B cell (primary cell): ENCODE data around the gene QRICH2. TPM values are rescaled to one million over a fixed set of nuclear protein-coding genes. Genes with fewer than 3 reads are reported as not detected.
A peak's percentile ranks its signal among the peaks of the same experiment; 100 is the strongest.

ENCODE experiments used
- ATAC-seq: fragments of 200-7000 bp; cut with Tn5 transposase; one replicate; pipeline ENCODE4 v1.10.0; 2021; ENCODE audit warnings: low read depth, mild to moderate bottlenecking, moderate number of reproducible peaks, moderate library complexity
- CTCF ChIA-PET: fragments of 350-600 bp; sonication (Branson Sonifier 250); formaldehyde crosslinking; loops from one replicate; lab custom pipeline; 2021; ENCODE audit warnings: antibody characterized with exemption, inconsistent platforms; lab: Charles Lee
- POLR2A ChIA-PET: fragments of 350-600 bp; sonication (Branson Sonifier 250); formaldehyde crosslinking; loops from one replicate; lab custom pipeline; 2021; ENCODE audit warnings: antibody characterized with exemption; lab: Charles Lee
- DNase-seq: peaks from one replicate; pipeline ENCODE4 v3.0.0; 2013
- H2AFZ ChIP-seq: 2 replicates; pipeline ENCODE4 v1.6.1; 2012; ENCODE audit warnings: mild to moderate bottlenecking, low read depth, low read length; ENCODE audit not compliant: insufficient read depth, poor library complexity, severe bottlenecking
- H3K27ac ChIP-seq, 2 donors: 1 replicate in 1 of 2; 2 replicates in 1 of 2; pipeline ENCODE4 v1.5.1; 2012 to 2013; ENCODE audit warnings: low read length in 2 of 2, mild to moderate bottlenecking in 2 of 2, moderate library complexity in 1 of 2
- H3K27me3 ChIP-seq, 4 experiments: fragments of 200-600 bp in 1 of 4; sonication (generic) in 1 of 4; replicated peaks in 1 of 4; 1 replicate in 2 of 4; 2 replicates in 2 of 4; pipeline versions ENCODE4 v1.6.1 to v1.7.0; 2013 to 2016; ENCODE audit warnings: low read length in 3 of 4, mild to moderate bottlenecking in 2 of 4, mixed read lengths in 1 of 4, moderate library complexity in 1 of 4; ENCODE audit not compliant: insufficient read depth in 4 of 4, control insufficient read depth in 3 of 4; ENCODE audit errors: control extremely low read depth in 1 of 4
- H3K36me3 ChIP-seq, 2 experiments: replicated peaks in 1 of 2; 1 replicate in 1 of 2; 2 replicates in 1 of 2; pipeline versions ENCODE4 v1.6.1 to v1.7.1; 2013; ENCODE audit warnings: low read length in 1 of 2; ENCODE audit not compliant: insufficient read depth in 2 of 2, control insufficient read depth in 1 of 2; ENCODE audit errors: control extremely low read depth in 1 of 2, extremely low read depth in 1 of 2
- H3K4me1 ChIP-seq, 2 donors: fragments of 200-600 bp in 1 of 2; sonication (generic) in 1 of 2; 1 replicate in 1 of 2; 2 replicates in 1 of 2; pipeline versions ENCODE4 v1.5.1 to v1.6.1; 2013 to 2017; ENCODE audit warnings: low read length in 2 of 2; ENCODE audit not compliant: control insufficient read depth in 2 of 2, insufficient read depth in 2 of 2
- H3K4me2 ChIP-seq: replicated peaks from 2 replicates; pipeline ENCODE3; 2012; ENCODE audit warnings: mild to moderate bottlenecking, low read depth, low read length; ENCODE audit not compliant: poor library complexity, severe bottlenecking
- H3K4me3 ChIP-seq, 5 experiments: fragments of 200-600 bp in 1 of 5; sonication (generic) in 1 of 5; 1 replicate in 3 of 5; 2 replicates in 2 of 5; pipeline versions ENCODE4 v1.5.1 to v1.7.0; 2011 to 2016; ENCODE audit warnings: low read length in 4 of 5, mild to moderate bottlenecking in 4 of 5, low read depth in 2 of 5, control low read depth in 1 of 5, moderate library complexity in 1 of 5; ENCODE audit not compliant: insufficient read depth in 1 of 5; ENCODE audit errors: control extremely low read depth in 1 of 5, extremely low read depth in 1 of 5
- H3K79me2 ChIP-seq: fragments of 200-600 bp; sonication (generic); one replicate; pipeline ENCODE4 v1.6.0; 2016; ENCODE audit warnings: low read length; ENCODE audit not compliant: control insufficient read depth, insufficient read depth
- H3K9ac ChIP-seq: fragments of 200-600 bp; sonication (generic); 2 replicates; pipeline ENCODE4 v1.6.1; 2017; ENCODE audit warnings: mild to moderate bottlenecking, low read length, moderate library complexity
- H3K9me3 ChIP-seq, 3 donors: one replicate each; pipeline versions ENCODE4 v1.6.1 to v1.7.1; 2013; ENCODE audit warnings: low read length in 2 of 3; ENCODE audit not compliant: control insufficient read depth in 2 of 3, insufficient read depth in 1 of 3; ENCODE audit errors: control extremely low read depth in 1 of 3
- H4K20me1 ChIP-seq: 2 replicates; pipeline ENCODE4 v1.6.0; 2012; ENCODE audit warnings: mild to moderate bottlenecking, low read length; ENCODE audit not compliant: insufficient read depth, control insufficient read depth, poor library complexity, severe bottlenecking
- H3K27ac Mint-ChIP-seq: one replicate; pipeline ENCODE4 v1.8.0; 2021; ENCODE audit warnings: mixed read lengths
- H3K27me3 Mint-ChIP-seq: one replicate; pipeline ENCODE4 v1.8.0; 2021; ENCODE audit warnings: mixed read lengths
- H3K4me1 Mint-ChIP-seq: one replicate; pipeline ENCODE4 v1.8.0; 2021; ENCODE audit warnings: mixed read lengths
- H3K4me3 Mint-ChIP-seq: one replicate; pipeline ENCODE4 v1.8.0; 2021; ENCODE audit warnings: mixed read lengths
- H3K9me3 Mint-ChIP-seq: one replicate; pipeline ENCODE4 v1.8.0; 2022; ENCODE audit warnings: mixed read lengths; ENCODE audit not compliant: insufficient read depth
- EZH2 ChIP-seq: IDR thresholded peaks from 2 replicates; pipeline ENCODE4 v1.6.1; 2012; ENCODE audit warnings: borderline replicate concordance, low read depth, mild to moderate bottlenecking, moderate library complexity, low read length; ENCODE audit not compliant: insufficient read depth, poor library complexity, severe bottlenecking
- WGBS: methylation state at CpG from one replicate; pipeline ENCODE4 v1.1.5; 2013; ENCODE audit warnings: missing lambda C conversion rate; ENCODE audit not compliant: insufficient coverage; 5-methylcytosine and 5-hydroxymethylcytosine counted together
- intact Hi-C: fragments of 100-400 bp; cut with micrococcal nuclease; formaldehyde crosslinking; loops from one replicate; pipeline ENCODE4 v1.10.0; 2022
- polyA plus RNA-seq: library from polyadenylated mRNA; depleted of rRNA; stranded (reverse); fragments of >200 nt; gene quantifications from 2 replicates; pipeline ENCODE4 v1.2.3, GENCODE V29; 2012
- total RNA-seq, 2 donors: library from RNA; stranded (reverse); fragments of 120-200 nt in 1 of 2; gene quantifications; 1 replicate in 1 of 2; 2 replicates in 1 of 2; pipeline versions ENCODE4 v1.2.3 to v1.2.4, GENCODE V29; 2013 to 2022
- TF ChIP-seq, protein P1 (sequence below): fragments of 200-600 bp; IDR thresholded peaks from one replicate; pipeline ENCODE4 v1.8.0; 2022; ENCODE audit warnings: antibody characterized with exemption, mild to moderate bottlenecking

Gene QRICH2
- total and polyA plus RNA-seq, 2 donors (not counting 1 experiment from before 2014, with no cell fraction given): 4.4 to 4.5 TPM

GRCh38 chr17:76241691-76242255 is 66.3 kb downstream of the QRICH2 start:
- no peaks in the 10 kb centered on the region for H3K79me2 ChIP-seq
- peaks cover 0 to 5% (median 1%) of the 10 kb centered on the region in 3 donors for H3K9me3 ChIP-seq
- intact Hi-C loops: loop anchor here (2.0 kb wide), 1 partner anchor 31 kb away; no protein-coding TSS in a partner anchor
- ChIA-PET POLR2A (no interaction called here), CTCF (no interaction called here)
- peaks cover 20% of the 10 kb centered on the region for H3K4me1 Mint-ChIP-seq
- H4K20me1 ChIP-seq: no peaks in the 10 kb centered on the region
- peaks cover 0 to 46% (median 26%) of the 10 kb centered on the region in 4 experiments for H3K27me3 ChIP-seq
- H3K4me3 Mint-ChIP-seq: peak overlapping the region; percentile 88
- DNase-seq: no peak
- peaks cover 38% of the 10 kb centered on the region for H3K27me3 Mint-ChIP-seq
- no peak for ATAC-seq
- H3K4me3 ChIP-seq: no peak overlapping the region
- no peak overlapping the region for H3K9ac ChIP-seq
- 99% methylated on average over 11 of the region's 15 CpGs for WGBS
- no peaks in the 10 kb centered on the region for H3K9me3 Mint-ChIP-seq
- no peaks in the 10 kb centered on the region for H3K36me3 ChIP-seq
- TF ChIP-seq, protein P1, sequence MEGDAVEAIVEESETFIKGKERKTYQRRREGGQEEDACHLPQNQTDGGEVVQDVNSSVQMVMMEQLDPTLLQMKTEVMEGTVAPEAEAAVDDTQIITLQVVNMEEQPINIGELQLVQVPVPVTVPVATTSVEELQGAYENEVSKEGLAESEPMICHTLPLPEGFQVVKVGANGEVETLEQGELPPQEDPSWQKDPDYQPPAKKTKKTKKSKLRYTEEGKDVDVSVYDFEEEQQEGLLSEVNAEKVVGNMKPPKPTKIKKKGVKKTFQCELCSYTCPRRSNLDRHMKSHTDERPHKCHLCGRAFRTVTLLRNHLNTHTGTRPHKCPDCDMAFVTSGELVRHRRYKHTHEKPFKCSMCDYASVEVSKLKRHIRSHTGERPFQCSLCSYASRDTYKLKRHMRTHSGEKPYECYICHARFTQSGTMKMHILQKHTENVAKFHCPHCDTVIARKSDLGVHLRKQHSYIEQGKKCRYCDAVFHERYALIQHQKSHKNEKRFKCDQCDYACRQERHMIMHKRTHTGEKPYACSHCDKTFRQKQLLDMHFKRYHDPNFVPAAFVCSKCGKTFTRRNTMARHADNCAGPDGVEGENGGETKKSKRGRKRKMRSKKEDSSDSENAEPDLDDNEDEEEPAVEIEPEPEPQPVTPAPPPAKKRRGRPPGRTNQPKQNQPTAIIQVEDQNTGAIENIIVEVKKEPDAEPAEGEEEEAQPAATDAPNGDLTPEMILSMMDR: no peak
- TF ChIP-seq EZH2: no peak
- peaks cover 24 to 28% of the 10 kb centered on the region in 2 donors for H3K4me1 ChIP-seq
- H2AFZ ChIP-seq: no peak overlapping the region
- no peak overlapping the region for H3K27ac Mint-ChIP-seq
- H3K4me2 ChIP-seq: peak overlapping the region; percentile 96
- H3K27ac ChIP-seq: no peak overlapping the region

DNA sequence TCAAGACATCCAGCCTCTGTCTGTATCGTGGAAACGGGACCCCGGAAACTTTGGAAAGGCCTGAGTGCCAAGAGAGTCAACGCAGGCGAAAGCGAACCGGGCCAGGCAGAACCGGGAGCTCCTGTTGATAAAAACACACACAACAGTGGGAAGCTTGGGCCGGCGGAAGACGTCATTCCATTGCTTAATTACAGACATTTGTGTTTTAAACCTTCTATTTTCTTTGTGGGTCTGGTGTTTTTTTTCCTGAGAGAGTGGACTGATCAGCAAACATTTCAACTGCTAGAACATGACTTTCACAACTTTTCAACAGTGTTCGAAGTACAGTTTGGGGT is 66.9 kb downstream of the QRICH2 start:
- POLR2A ChIA-PET: no interaction called here
- 5% methylated on average over 7 of the region's 12 CpGs for WGBS
- H3K4me1 Mint-ChIP-seq: peaks cover 14% of the 10 kb centered on the region
- peaks cover 38% of the 10 kb centered on the region for H3K27me3 Mint-ChIP-seq
- H2AFZ ChIP-seq: peak overlapping the region; percentile 77
- H3K4me3 ChIP-seq: peak overlapping the region; percentile 46 to 66 (median 61)
- no peaks in the 10 kb centered on the region for H3K36me3 ChIP-seq
- CTCF ChIA-PET: no interaction called here
- no peak for ATAC-seq
- H3K4me2 ChIP-seq: peak overlapping the region; percentile 96
- H3K27ac ChIP-seq: no peak overlapping the region
- no peak overlapping the region for H3K27ac Mint-ChIP-seq
- H4K20me1 ChIP-seq: no peaks in the 10 kb centered on the region
- no peak for TF ChIP-seq EZH2
- TF ChIP-seq, protein P1: no peak
- H3K9me3 ChIP-seq: peaks cover 0 to 5% (median 1%) of the 10 kb centered on the region in 3 donors
- H3K4me1 ChIP-seq: peaks cover 18 to 22% of the 10 kb centered on the region in 2 donors
- peaks cover 0 to 46% (median 26%) of the 10 kb centered on the region in 4 experiments for H3K27me3 ChIP-seq
- H3K9ac ChIP-seq: peak overlapping the region; percentile 67
- H3K79me2 ChIP-seq: no peaks in the 10 kb centered on the region
- intact Hi-C loops: loop anchor here (2.0 kb wide), 1 partner anchor 32 kb away; no protein-coding TSS in a partner anchor
- H3K4me3 Mint-ChIP-seq: peak overlapping the region; percentile 88
- H3K9me3 Mint-ChIP-seq: no peaks in the 10 kb centered on the region
- no peak for DNase-seq
